Sigmoid colon (tissue), 4 donors: ENCODE measurements around the gene DMRTB1.

Experiments
- POLR2A ChIP-seq, 2 donors: fragments of 450-650 bp; IDR thresholded peaks; one replicate each; pipeline ENCODE4 v1.6.1; 2016; ENCODE audit warnings: antibody characterized with exemption in 2 of 2, mild to moderate bottlenecking in 2 of 2, moderate library complexity in 2 of 2
- POLR2AphosphoS5 ChIP-seq, 4 donors: sonication (generic); formaldehyde crosslinking; IDR thresholded peaks; one replicate each; pipeline ENCODE4 v1.6.1; 2017; ENCODE audit warnings: antibody characterized with exemption in 4 of 4
- TF ChIP-seq, protein P1 (sequence below), 4 experiments: fragments of 450-650 bp in 3 of 4; fragments of 200-600 bp in 1 of 4; IDR thresholded peaks; one replicate each; pipeline ENCODE4 v1.5.1; 2016 to 2019; ENCODE audit warnings: antibody characterized with exemption in 4 of 4, mild to moderate bottlenecking in 3 of 4, moderate library complexity in 2 of 4

DNA sequence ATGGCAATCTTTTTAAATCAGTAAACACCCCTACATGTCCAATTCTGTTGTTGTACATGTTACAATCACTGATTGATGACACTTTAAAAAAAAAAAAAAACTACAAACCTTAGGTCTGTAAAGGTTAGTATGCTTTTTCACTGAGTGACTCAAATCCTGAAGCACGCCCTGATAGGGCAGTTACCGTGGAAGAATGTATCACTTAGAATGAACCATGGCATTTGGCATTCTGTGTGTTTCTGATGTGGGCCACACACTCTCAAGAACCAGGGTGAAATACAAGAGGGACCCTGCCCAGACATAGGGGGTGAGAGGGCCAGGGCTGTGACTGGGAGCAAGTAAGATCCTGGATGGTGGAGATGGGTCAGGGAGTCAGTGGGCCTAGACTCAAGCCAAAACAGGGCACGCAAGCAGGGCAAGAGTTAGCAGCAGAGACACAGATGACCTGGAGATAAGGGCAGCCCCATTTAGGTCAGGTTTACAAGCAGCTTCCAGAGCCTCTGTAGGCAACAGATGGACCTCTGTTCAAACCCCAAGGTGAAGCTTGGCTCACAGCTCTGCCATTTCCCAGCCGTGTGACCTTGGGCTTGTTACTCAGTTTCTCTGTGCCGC is 47.6 kb upstream of the DMRTB1 start:
- TF ChIP-seq, protein P1, sequence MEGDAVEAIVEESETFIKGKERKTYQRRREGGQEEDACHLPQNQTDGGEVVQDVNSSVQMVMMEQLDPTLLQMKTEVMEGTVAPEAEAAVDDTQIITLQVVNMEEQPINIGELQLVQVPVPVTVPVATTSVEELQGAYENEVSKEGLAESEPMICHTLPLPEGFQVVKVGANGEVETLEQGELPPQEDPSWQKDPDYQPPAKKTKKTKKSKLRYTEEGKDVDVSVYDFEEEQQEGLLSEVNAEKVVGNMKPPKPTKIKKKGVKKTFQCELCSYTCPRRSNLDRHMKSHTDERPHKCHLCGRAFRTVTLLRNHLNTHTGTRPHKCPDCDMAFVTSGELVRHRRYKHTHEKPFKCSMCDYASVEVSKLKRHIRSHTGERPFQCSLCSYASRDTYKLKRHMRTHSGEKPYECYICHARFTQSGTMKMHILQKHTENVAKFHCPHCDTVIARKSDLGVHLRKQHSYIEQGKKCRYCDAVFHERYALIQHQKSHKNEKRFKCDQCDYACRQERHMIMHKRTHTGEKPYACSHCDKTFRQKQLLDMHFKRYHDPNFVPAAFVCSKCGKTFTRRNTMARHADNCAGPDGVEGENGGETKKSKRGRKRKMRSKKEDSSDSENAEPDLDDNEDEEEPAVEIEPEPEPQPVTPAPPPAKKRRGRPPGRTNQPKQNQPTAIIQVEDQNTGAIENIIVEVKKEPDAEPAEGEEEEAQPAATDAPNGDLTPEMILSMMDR (IDR thresholded peaks at IDR 0.05), result no peak
- TF ChIP-seq POLR2AphosphoS5 (IDR thresholded peaks at IDR 0.05), result no peak
- no peak for TF ChIP-seq POLR2A (IDR thresholded peaks at IDR 0.05)
